SKM-1 treated with dmso at 0.1 percent for 144 hours (cell line): ENCODE measurements around the gene COL15A1.
"Not testable (repeated sequence)": the region's sequence is repeated elsewhere in the genome, so short reads cannot be mapped to it uniquely, and the experiment has no call there.

Source experiments
- DNase-seq: peaks from one replicate; lab custom pipeline; 2025; ENCODE audit not compliant: unreplicated experiment; lab: John Stamatoyannopoulos, UW

The COL15A1 gene

DNA sequence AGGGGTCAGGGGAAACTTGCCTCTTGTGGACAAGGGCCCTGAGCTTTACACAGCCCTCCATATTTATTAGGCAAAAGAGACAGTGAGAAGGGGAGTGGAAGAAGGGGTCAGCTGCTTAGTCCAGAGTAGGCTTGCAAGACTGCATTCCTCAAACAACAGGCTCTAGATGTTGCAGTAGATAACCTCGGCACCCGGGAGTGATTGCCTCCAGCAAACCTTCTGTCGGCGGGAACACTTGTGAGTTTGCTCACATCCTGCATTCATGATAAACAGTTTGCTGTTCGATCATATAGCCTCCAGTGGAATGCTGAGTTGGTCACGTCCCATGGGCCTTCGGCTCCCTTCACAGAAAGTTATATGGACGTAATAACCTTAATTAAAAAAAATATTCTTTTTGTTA is 66.7 kb downstream of the COL15A1 start:
- not testable (repeated sequence) for DNase-seq

DNA sequence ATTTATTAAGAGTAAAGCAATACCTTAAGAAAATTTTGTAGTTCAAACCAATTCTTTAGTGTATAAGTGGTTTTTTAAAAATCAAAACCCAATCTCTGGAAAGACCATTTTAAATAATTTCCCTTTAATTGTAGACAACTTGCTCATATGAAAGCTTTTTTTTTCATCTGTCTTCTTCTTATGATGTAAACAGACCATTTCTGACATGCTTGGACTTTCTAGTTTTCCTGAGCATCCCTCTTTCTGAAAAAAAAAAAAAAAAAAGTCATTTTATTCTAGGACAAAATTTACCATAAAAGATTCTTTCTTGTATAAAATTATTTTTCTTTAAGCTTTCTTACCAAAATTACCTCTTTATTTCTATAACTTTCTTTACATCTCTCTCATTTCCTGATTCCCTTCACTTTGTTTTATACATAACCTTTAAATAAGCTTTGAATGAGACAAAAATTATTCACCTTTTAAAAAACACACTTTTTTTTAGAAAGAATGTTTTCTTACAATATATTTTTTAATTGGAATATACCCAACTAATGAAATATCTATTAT is 67.5 kb downstream of the COL15A1 start:
- no peak for DNase-seq

DNA sequence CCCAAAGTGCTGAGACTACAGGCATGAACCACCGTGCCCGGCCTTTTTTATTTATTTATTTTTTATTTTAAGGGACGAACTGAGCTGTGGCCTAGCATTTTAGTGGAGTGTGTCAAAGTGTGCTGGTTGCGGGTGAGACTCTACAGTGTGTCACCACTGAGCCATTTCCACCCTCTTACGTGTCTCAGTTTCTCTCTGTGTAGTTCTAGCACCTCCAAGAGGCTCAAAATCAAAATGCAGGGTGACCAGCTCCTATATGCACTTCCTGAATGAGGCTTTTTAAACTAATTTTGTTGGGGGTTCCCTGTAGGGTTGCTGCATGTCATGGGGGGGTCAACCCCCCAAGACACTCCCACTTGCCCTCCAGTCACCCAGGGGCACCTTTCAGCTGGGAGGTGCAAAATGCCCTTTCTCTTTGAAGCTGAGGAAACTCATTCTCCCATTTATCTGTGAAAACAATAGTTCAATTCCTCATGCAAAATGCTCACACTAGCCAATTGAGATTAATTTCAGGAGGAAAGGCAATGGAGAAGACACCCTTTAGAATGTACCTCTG is 69.3 kb downstream of the COL15A1 start:
- no peak for DNase-seq

DNA sequence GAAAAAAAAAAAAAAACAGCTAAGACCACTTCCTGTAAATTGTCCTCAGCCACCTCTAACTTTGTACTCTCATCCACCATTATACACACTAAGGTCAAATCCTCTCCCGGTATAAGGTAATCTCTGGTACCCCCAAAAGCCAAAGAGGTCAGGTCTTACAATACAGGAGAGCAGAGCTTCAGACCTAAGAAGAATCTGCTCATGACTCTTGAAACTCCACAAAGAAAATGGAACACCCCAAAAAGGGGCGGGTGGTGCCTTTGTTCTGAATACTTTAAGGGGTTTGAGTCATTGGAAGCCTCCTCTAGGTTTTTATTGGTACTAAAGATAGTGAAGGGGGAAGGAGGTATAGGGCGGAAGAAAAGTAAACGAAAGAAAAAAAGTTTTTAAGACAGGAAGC is 69.8 kb downstream of the COL15A1 start:
- DNase-seq, result no peak

DNA sequence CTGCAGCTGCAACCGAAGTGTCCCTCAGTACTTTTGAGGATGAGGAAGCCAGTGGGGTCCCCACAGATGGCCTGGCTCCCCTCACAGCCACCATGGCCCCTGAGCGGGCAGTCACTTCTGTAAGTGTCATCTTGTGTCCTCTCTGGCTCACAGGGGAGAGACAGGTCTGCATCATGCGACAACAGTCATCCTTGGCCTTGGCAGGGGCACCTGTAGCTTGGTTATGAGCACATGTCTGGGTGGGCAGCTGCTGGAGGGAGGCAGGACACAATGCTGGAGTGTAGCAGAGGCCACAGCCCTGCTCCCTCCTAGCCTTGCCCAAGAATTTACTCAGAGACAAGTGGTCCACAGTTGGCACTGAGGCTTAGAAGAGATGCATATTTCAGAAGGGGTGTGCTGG is 71.7 kb downstream of the COL15A1 start:
- DNase-seq, result no peak

DNA sequence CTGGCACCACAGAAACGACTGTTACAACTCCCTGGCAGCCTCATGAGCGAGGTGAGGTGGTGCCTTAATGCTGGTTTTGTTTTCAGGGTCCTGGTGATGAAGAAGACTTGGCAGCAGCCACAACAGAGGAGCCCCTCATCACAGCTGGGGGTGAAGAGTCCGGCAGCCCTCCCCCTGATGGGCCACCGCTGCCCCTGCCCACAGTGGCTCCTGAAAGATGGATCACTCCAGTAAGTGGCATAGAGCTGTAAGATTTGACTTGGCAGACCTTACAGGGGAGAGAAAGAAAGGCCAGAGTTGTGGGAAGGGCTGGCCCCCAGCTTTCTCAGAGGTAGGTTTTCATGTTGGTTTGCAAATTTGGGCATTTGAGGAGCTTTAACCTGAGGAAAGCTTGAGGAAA is 72.2 kb downstream of the COL15A1 start:
- no peak for DNase-seq

DNA sequence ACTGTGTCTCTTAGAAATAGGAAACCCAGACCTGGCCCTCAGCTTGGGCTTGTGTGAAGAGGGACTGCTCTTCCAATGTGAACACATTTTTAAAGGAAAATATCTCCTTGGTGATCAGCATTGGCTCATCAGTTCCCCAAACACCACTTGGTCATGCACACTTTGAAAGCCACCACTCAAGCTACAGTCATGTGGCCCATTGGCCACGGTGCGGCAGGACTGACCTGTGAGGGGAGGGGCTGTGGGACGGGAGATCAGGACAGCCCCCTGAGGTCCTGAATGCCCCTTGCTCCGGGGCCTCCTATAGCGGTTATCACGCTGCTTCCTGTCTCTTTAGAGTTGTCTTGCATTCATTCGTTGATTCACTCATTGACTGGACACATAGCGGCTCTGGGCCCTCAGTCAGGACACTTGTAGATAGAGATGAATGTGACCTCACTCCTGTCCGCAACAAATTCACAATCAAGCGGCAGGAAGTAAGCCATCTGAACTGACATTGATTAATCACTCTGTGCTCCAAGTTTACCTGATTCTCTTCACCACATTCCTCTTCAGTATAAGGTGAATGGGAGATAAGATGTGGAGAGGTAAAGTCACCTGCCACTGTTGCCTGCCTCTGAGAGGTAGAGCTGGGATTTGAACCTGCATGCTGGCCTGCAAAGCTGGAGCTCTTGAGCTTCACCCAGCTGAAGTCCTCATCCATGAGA is 73.1 kb downstream of the COL15A1 start:
- DNase-seq, result no peak

DNA sequence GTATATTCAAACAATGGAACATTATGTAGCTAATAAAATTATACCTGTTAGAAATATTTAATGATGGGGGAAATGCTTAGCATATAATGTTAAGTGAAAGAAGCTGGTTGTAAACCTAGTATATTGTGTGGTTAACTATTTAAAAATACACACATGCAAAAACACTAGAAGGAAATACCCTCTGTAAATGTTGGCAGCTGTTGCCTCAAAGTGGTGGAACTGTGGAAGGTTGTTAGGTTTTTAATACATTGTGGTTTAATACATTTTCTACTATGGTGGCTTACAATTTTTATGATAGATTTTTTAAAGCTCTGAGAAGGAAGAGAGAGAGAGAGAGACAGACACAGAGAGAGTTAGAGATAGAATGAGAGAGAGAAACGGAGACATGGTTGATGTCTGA is 74.9 kb downstream of the COL15A1 start:
- no peak for DNase-seq

DNA sequence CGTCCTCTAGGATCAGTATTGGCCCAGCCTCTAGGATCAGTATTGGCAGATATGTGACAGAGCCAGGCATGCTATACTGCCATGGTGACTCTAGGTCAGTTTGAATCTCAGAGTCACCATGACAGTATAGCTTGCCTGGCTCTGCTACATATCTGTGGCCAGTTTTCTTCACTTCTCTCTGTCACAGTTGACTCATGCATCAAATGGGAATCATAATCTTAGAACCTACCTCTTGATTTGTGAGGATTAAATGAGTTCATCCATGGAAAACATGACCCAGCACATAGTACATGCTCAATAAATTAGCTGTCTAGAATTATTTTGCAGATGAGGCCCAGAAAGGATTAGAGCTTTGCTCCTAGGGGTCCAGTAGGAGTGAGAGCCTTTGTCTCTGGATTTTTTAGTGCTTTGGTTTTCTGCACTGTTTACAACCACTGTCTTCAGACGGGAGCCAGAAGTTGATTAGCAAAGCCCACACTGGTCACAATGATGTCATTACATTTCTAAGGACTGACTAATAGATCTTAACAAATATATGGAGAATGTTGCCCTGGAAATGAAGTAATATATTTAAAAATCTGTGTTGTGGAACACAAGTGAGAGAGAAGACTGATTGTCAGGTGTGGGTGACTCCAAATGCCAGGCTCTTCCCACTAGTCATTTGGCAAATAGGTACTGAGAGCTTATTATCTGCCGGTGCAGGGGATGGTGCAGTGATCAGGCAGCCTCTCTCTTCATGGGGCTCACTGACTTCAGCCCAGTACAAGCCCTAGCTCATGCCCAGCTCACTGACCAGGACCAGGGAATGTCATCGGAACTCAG is 76.0 kb downstream of the COL15A1 start:
- no peak for DNase-seq

DNA sequence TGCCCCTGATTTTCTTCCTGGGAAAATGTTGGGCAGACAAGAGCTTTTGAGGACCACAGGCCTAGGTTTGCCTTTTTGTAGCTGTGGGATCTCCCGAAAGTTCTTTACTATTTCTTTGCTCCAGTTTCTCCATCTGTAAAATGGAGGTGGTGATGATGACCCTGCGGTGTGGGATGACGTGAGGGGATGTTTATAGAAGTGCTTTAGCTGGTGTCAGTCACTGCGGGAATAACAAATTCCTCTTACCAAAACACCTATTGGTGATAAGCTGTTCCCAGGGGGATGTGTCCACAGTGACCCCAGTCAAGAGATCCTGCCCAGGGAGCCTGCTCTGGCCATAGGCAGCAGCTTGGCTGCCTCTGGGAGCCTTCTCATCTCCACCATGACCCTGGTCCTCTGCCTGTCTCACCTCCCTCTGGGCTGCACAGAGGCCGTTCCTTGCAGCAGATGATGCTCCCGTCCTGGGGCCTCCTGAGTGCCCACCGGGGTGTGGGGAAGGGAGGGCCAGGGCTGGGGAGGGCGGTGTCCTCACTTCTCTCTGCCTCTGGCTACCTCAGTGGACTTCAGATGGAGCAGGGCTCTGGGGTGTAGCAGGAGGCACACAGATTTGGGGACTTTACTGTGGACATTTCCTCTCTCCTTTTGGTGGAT is 77.2 kb downstream of the COL15A1 start:
- no peak for DNase-seq

DNA sequence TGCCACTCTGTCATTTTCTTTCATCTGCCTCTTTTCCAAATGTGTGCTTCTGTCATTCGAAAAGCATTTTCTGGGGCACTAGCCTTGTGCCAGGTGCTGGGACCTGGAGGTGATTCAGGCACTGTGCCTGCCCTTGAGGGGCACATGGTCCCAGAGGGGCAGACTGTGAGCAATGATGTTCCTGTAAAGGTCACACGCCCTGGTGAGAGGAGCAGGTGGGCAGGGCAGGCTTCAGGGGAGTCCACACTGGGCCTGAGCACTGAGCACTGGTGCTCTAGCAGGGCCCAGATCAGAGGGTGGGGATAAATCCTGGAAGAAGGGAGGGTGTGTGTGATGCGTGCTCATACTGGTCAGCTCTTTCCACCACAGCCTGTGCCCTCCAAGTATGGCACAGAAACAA is 77.8 kb downstream of the COL15A1 start:
- no peak for DNase-seq

DNA sequence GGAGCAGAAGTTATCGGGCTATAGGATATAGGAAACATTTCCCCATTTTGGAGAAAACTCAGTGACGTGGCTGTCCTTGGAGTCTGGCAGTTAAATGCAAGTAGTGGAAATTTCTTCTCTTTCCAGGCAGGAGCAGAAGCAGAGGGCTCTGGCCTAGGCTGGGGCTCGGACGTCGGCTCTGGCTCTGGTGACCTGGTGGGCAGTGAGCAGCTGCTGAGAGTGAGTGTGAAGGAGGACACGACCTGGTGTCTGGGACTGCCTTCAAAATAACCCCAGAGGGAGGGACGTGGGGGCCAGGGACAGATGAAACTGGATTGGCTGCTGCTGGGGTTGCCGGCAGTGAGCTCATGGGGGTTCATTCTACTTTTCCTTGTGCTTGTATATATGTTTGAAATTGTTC is 79.5 kb downstream of the COL15A1 start:
- DNase-seq, result no peak

DNA sequence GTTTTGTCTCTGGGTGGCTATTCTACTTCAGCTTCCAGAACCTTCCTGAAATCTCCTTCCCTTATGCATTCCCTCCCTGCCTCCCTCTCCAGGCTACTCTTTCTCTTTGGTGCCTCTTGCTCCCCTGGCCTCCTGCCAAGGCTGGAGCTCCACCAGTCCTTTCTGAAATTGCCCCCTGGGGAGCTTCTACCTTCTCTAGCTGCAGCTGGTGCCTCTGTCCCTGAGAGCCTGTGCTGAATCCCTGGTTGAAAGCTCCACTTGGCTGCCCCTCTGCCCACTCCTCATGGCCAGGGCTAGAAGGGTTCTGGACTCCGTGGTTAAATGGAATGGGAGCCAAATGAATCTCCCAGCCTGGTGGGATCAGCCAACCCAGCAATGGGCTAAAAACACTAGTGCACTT is 80.1 kb downstream of the COL15A1 start:
- no peak for DNase-seq

DNA sequence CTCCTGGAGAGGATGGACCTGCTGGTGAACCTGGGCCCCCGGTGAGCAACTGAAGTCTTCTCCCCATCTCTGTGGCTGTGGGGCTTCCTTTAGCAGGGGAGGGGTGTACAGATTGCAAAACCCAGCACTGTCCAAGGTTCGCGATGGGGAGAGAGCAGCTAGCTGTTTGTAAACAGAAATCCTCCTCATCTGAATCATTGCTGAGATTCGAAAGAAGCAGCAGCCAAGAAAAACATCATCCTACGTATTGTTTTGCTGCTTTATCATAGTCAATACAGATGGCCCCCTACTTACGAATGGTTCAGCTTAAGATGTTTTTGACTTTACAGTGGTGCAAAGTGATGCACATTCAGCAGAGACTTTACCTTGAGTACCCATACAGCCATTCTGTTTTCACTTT is 81.3 kb downstream of the COL15A1 start:
- DNase-seq, result no peak

DNA sequence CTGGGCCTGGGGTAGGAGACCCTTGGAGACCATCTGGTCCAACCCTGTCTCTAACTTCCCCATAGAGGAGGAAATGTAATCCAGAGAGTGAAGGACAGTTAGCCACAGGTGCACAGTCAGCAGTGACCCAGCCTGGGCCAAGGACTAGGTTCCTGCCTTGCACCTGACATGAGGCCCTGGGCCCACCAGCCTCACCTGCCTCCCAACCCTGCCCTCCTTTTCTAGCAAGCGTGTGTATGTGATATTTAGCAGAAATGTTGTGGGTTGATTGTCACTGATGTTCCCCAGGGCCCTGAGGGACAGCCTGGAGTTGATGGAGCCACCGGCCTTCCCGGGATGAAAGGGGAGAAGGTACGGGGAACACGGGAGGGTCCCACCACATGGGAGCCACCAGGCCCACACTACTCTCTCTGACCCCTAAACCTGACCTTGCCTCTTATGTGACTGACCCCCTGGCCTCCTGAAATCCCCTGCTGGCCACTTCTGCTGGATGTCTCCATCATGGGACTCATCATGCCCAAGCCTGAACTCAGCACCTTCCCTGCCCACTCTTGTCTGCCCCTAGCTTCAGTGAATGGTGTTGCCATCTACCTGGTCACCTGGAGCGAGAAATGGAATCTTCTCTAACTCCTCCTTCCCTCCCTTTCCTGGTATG is 82.0 kb downstream of the COL15A1 start:
- no peak for DNase-seq

DNA sequence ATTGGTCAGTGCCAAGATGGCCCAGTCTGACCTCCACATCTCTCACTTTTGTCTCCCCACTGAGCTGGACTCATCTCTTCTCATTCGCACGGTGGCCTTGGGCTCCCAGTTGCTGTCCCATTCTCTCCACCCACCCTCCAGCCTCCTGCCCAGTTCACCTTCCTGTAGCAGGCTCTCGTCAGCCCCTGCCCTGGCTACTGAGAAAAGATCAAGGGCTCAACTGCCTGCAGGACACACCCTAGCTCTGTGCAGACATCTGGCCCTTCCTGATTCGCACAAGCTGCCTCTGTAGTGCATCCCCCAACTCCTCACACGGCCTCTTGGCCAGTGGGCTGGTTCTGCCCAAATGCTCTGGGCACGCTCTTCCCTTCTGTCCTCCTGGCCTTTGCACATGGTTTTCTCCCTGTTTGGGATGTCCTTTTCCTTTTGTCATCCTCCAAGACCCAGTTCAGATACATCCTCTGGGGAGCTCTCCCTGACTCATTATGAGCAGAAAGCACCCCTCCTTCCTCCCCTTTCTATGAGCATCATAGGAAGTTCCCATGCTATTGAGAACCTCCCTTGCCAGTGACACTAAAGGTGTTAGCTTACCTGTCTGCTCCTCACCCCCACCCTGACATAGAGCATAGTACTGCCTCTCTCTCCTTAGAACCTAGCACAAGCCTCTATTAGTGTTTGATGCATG is 82.7 kb downstream of the COL15A1 start:
- no peak for DNase-seq

DNA sequence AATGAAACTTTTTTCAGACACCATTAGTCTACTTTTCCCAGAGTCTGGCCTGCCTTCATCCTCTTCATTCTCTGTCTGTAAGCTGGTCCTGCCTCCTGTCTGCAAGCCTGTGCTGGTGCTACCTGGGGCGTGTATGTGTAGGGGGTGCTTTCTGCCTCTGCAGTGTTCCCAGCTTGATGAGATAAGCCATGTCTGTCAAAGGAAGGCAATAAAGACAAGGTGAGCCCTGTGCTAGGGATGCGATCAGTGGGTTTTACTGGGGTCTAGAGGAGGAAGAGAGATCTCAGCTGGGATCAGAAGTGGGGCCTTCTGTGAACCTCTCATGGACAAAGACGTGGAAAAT is 83.2 kb downstream of the COL15A1 start:
- DNase-seq, result no peak

DNA sequence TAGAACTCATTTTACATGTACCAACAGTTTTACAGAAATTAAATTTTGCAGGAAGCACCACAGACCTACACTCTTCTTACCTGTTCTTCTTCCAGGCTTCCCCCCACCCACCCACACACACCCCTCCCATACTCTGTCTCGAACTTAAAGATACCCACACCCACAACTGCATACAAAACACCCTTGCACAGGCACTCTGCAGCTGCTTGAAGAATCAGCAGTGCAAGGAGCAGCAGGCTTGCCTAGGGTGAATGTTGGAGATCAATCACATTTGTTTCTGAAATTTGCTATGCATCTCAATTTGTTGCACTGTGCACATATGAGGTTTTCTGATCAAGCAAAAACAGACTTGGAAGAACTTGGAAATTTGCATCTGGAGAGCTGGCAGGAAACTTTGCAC is 83.7 kb downstream of the COL15A1 start:
- no peak for DNase-seq

DNA sequence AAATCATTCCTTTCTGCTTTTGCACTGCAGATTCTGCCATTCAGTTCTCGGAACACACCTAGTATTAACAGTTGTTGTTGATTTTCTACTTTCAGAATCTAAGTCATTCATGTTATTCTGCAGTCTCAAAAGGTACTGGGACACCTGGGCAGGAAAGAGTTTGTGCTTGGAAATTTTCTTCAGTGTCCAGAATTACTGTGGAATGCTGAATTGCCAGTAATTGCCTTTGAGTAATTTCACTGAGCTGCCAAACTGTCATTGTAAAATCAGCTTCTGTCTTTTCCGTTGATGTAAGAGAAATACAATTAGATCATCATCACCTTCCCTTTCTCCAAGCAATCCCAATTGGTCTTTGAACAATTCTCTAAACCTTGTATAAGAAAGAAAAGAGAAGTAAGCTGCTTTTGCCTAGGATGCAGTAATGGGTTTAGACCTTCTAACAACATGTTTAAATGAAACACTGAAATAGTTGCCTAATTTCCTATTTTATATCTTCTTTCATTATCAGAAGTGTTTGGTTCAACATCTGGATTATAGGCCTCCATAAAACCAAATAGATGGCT is 85.5 kb downstream of the COL15A1 start:
- no peak for DNase-seq

DNA sequence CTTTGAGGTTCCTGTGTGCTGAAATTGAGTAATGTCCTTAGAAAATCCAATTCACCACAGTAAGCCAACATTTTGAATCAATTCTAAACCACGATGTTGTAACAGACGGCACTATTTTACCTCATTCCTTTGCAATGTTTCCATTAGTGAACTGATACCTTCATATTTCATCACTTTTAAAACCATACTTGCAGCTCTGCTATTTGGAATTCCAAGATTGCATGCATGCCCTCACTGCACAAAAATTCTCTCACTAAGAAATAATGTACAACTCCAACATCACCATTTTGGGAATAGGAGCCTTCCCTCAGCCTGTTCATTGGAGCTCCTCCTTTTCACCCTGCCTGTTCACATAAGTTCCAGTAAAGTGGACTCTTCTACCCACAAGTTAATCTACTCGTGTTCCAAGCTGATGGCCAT is 86.4 kb downstream of the COL15A1 start:
- no peak for DNase-seq
